OCI-LY1 (cell line): ENCODE data around the gene PTMS.

Experiments
- H2AFZ ChIP-seq: fragments of 200-600 bp; sonication (generic), shearing (Covaris generic); 2 replicates; pipeline ENCODE4 v1.6.0; 2014; ENCODE audit warnings: antibody characterized with exemption, mild to moderate bottlenecking, low read length
- H3F3A ChIP-seq: fragments of 200-600 bp; sonication (generic), shearing (Covaris generic); 2 replicates; pipeline ENCODE4 v1.6.0; 2014; ENCODE audit warnings: mild to moderate bottlenecking, antibody characterized with exemption, low read length, moderate library complexity; ENCODE audit not compliant: insufficient read depth
- H3K27ac ChIP-seq: fragments of 200-600 bp; sonication (generic); 2 replicates; pipeline ENCODE4 v1.5.1; 2014; ENCODE audit warnings: low read length, mixed run types, mild to moderate bottlenecking, low read depth; ENCODE audit not compliant: poor library complexity, severe bottlenecking
- H3K27me3 ChIP-seq: fragments of 200-600 bp; sonication (generic); 2 replicates; pipeline ENCODE4 v1.6.0; 2014; ENCODE audit warnings: antibody characterized with exemption, mild to moderate bottlenecking, low read length, moderate library complexity; ENCODE audit not compliant: insufficient read depth
- H3K36me3 ChIP-seq: fragments of 200-600 bp; sonication (generic); 2 replicates; pipeline ENCODE4 v1.6.1; 2014; ENCODE audit warnings: mild to moderate bottlenecking, antibody characterized with exemption, low read length, moderate library complexity, mixed read lengths; ENCODE audit not compliant: insufficient read depth
- H3K4me1 ChIP-seq: fragments of 200-600 bp; sonication (generic); 2 replicates; pipeline ENCODE4 v1.5.1; 2014; ENCODE audit warnings: mild to moderate bottlenecking, low read length, moderate library complexity; ENCODE audit not compliant: insufficient read depth, severe bottlenecking
- H3K4me2 ChIP-seq: fragments of 200-600 bp; sonication (generic), shearing (Covaris generic); 2 replicates; pipeline ENCODE4 v1.6.1; 2014; ENCODE audit warnings: low read length
- H3K4me3 ChIP-seq: fragments of 200-600 bp; sonication (generic); 2 replicates; pipeline ENCODE4 v1.5.1; 2014; ENCODE audit warnings: low read length, low read depth, mild to moderate bottlenecking, mixed read lengths; ENCODE audit not compliant: poor library complexity, severe bottlenecking
- H3K79me2 ChIP-seq: fragments of 200-600 bp; shearing (Covaris generic); 2 replicates; pipeline ENCODE4 v1.6.1; 2016; ENCODE audit warnings: mixed run types, low read length, mixed read lengths; ENCODE audit not compliant: insufficient read depth
- H3K9ac ChIP-seq: fragments of 200-600 bp; sonication (generic), shearing (Covaris generic); 2 replicates; pipeline ENCODE4 v1.6.1; 2014; ENCODE audit warnings: mild to moderate bottlenecking, low read length, mixed read lengths
- H3K9me2 ChIP-seq: fragments of 200-600 bp; sonication (generic), shearing (Covaris generic); 2 replicates; pipeline ENCODE4 v1.6.1; 2014; ENCODE audit warnings: low read depth, mild to moderate bottlenecking, low read length, mixed read lengths
- H3K9me3 ChIP-seq: fragments of 200-600 bp; shearing (Covaris generic); 2 replicates; pipeline ENCODE4 v1.6.1; 2014; ENCODE audit warnings: low read length, mixed read lengths
- H4K20me1 ChIP-seq: fragments of 200-600 bp; sonication (generic), shearing (Covaris generic); 2 replicates; pipeline ENCODE4 v1.6.0; 2016; ENCODE audit warnings: mild to moderate bottlenecking, low read length; ENCODE audit not compliant: insufficient read depth
- EZH2 ChIP-seq: fragments of 200-600 bp; sonication (generic), shearing (Covaris generic); IDR thresholded peaks from 2 replicates; pipeline ENCODE4 v1.8.0; 2017; ENCODE audit warnings: borderline replicate concordance, mixed run types, mild to moderate bottlenecking, antibody characterized with exemption, low read length, moderate library complexity, mixed read lengths
- TF ChIP-seq, protein P1 (sequence below): fragments of 200-600 bp; sonication (generic), shearing (Covaris generic); IDR thresholded peaks from 2 replicates; pipeline ENCODE4 v1.5.1; 2017; ENCODE audit warnings: mild to moderate bottlenecking, antibody characterized with exemption, low read length, moderate library complexity, mixed read lengths

PTMS gene

DNA sequence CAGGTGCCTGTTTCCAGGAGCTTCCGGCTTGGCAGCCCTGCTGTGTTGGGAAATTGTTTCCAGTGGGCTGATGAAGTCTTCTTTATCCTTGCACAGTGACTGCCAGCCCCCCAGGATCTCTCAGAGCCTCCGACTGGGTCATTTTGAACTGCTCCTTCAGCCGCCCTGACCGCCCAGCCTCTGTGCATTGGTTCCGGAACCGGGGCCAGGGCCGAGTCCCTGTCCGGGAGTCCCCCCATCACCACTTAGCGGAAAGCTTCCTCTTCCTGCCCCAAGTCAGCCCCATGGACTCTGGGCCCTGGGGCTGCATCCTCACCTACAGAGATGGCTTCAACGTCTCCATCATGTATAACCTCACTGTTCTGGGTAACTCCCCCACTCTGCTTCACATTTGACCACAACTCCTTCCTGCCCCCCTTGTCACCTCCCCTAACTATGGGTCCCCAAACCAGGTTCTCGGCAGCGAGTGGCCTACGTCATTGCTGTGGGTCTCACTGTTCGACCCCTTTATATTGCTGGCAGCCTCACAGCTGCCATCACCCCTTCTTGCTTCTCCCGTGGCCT lies 8.4 kb downstream of the PTMS start:
- Histone ChIP-seq H3K27ac (no peak overlapping the region), H3K9me3 (no peaks in the 10 kb centered on the region), H3K9me2 (no peaks in the 10 kb centered on the region), H3K27me3 (peaks cover 24% of the 10 kb centered on the region; the same call in 1 of the 2 replicates), H3K4me1 (peaks cover 12% of the 10 kb centered on the region), H3K36me3 (no peaks in the 10 kb centered on the region), H3K79me2 (no peaks in the 10 kb centered on the region), H4K20me1 (no peaks in the 10 kb centered on the region), H3K4me3 (no peak overlapping the region), H3F3A (no peaks in the 10 kb centered on the region), H3K4me2 (no peak overlapping the region), H2AFZ (no peak overlapping the region), H3K9ac (no peak overlapping the region)
- TF ChIP-seq, protein P1, sequence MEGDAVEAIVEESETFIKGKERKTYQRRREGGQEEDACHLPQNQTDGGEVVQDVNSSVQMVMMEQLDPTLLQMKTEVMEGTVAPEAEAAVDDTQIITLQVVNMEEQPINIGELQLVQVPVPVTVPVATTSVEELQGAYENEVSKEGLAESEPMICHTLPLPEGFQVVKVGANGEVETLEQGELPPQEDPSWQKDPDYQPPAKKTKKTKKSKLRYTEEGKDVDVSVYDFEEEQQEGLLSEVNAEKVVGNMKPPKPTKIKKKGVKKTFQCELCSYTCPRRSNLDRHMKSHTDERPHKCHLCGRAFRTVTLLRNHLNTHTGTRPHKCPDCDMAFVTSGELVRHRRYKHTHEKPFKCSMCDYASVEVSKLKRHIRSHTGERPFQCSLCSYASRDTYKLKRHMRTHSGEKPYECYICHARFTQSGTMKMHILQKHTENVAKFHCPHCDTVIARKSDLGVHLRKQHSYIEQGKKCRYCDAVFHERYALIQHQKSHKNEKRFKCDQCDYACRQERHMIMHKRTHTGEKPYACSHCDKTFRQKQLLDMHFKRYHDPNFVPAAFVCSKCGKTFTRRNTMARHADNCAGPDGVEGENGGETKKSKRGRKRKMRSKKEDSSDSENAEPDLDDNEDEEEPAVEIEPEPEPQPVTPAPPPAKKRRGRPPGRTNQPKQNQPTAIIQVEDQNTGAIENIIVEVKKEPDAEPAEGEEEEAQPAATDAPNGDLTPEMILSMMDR = no peak
- TF ChIP-seq EZH2 = no peak

DNA sequence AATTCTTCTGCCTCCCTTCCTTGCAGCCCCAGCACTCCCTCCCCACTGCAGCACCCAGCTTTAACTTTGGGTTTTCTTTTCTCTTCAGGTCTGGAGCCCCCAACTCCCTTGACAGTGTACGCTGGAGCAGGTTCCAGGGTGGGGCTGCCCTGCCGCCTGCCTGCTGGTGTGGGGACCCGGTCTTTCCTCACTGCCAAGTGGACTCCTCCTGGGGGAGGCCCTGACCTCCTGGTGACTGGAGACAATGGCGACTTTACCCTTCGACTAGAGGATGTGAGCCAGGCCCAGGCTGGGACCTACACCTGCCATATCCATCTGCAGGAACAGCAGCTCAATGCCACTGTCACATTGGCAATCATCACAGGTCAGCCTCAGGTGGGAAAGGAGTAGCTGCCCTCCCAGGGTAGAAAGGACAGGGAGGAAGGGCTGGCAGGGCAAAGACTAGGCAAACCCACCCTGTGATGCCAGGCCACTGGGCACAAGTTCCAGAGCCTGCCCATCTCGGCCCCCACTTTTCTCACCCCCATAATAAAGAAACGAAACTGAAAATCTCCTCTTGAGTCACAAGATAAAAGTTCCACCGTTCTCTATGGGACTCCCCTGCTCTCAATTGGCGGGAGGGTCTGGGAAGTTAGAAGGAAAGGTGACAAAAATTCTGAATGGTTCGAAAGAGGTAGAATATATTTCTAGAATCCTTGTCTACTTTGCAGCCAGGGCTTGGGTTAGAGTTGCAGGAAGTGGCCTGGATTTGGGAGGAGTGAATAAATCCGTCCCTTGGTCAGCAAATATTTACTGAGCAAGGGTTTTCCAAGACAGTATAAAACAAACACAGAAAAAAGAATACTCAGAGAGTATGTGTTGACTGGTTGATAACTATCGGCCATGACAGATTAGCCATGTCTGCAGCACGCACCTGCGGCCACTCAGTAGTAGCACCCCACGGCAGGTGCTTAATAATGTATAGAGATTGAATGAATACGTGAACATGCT lies 9.3 kb downstream of the PTMS start:
- no peaks in the 10 kb centered on the region for H3K9me2 ChIP-seq
- H3K4me2 ChIP-seq = no peak overlapping the region
- no peaks in the 10 kb centered on the region for H3K36me3 ChIP-seq
- no peak overlapping the region for H3K27ac ChIP-seq
- no peaks in the 10 kb centered on the region for H4K20me1 ChIP-seq
- no peak overlapping the region for H2AFZ ChIP-seq
- no peak overlapping the region for H3K9ac ChIP-seq
- H3K79me2 ChIP-seq = no peaks in the 10 kb centered on the region
- H3K4me3 ChIP-seq = no peak overlapping the region
- no peaks in the 10 kb centered on the region for H3F3A ChIP-seq
- H3K4me1 ChIP-seq = peaks cover 12% of the 10 kb centered on the region
- no peak for TF ChIP-seq EZH2
- TF ChIP-seq, protein P1 = no peak
- H3K9me3 ChIP-seq = no peaks in the 10 kb centered on the region
- peaks cover 24% of the 10 kb centered on the region; the same call in 1 of the 2 replicates for H3K27me3 ChIP-seq

DNA sequence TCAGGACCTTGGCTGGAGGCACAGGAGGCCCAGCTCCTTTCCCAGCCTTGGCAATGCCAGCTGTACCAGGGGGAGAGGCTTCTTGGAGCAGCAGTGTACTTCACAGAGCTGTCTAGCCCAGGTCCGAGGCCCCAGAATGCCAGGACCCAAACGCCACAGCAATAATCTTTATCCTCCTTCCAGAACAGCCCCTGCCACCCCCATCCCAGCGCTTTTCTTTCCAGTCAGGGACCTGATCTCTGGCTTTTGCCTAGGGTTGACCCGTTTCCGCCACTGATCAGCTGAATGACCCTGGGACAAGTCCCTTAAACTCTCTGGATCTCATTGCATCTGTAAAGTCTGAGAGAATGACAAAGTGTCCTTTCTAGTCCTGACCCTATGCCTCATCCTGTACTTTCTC lies 11.2 kb downstream of the PTMS start:
- Histone ChIP-seq H3F3A (no peaks in the 10 kb centered on the region), H3K4me2 (no peak overlapping the region), H2AFZ (no peak overlapping the region), H3K4me1 (peaks cover 12% of the 10 kb centered on the region), H3K9ac (no peak overlapping the region), H3K27ac (no peak overlapping the region), H3K9me2 (no peaks in the 10 kb centered on the region), H3K27me3 (peaks cover 19% of the 10 kb centered on the region; the same call in 1 of the 2 replicates), H3K9me3 (no peaks in the 10 kb centered on the region), H3K36me3 (no peaks in the 10 kb centered on the region), H3K79me2 (no peaks in the 10 kb centered on the region), H4K20me1 (no peaks in the 10 kb centered on the region), H3K4me3 (no peak overlapping the region)
- no peak for TF ChIP-seq EZH2
- TF ChIP-seq, protein P1 = no peak
